DOHH2 (cell line): ENCODE data around the gene PHC2.

Experiments used
- CTCF ChIP-seq: fragments of 200-600 bp; sonication (generic); IDR thresholded peaks from one replicate; pipeline ENCODE4 v1.5.1; 2014; ENCODE audit warnings: antibody characterized with exemption, mild to moderate bottlenecking, low read depth, low read length; ENCODE audit not compliant: poor library complexity, severe bottlenecking
- EZH2phosphoT487 ChIP-seq: fragments of 200-600 bp; sonication (generic); IDR thresholded peaks from 2 replicates; pipeline ENCODE4 v1.6.1; 2017; ENCODE audit warnings: borderline replicate concordance, mild to moderate bottlenecking, antibody characterized with exemption, low read length, moderate library complexity, mixed read lengths

- TF ChIP-seq CTCF: no peak
- no peak for TF ChIP-seq EZH2phosphoT487
These were observed 50.1 kb downstream of the PHC2 start for GRCh38 chr1:33380811-33381210.
